Right lobe of liver (tissue), 4 donors: Measurements from ENCODE around the gene CALHM1.

Experiments
- CTCF ChIP-seq, 4 donors: fragments of 200-600 bp in 3 of 4; fragments of 450-650 bp in 1 of 4; IDR thresholded peaks; one replicate each; pipeline versions ENCODE4 v1.5.1 to v1.8.0; 2016 to 2022; ENCODE audit warnings: antibody characterized with exemption in 4 of 4, mild to moderate bottlenecking in 2 of 4
- POLR2A ChIP-seq: fragments of 450-650 bp; IDR thresholded peaks from one replicate; pipeline ENCODE4 v1.6.1; 2017; ENCODE audit warnings: antibody characterized with exemption, mild to moderate bottlenecking
- donor health status: DM: no; HTN: no; CAD: no.
- donor health status: DM: no; HTN: no; CAD: no.
- donor health status: DM: no; HTN: yes; CAD: no.

DNA sequence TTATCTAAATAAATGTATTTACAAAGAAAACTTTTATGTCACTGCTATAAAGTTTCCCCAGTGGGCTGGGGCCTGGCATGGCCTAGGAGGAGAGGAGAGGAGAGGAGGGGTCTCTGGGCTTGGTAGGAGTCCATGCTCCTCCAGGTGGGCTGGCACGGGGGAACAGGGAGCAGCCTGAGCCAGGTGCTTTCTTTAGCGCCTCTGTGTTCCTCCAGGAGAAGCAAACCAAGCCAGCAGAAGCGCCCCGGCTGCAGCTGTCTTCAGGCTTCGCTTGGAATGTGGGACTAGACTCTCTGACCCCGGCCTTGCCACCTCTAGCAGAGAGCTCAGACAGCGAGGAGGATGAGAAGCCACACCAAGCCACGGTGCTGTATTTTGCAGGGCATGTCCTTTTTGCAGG, 17.1 kb downstream of the CALHM1 start:
- no peak for TF ChIP-seq CTCF (IDR thresholded peaks at IDR 0.05)
- TF ChIP-seq POLR2A = no peak
